ENCODE data around the gene POLD3.

DNA sequence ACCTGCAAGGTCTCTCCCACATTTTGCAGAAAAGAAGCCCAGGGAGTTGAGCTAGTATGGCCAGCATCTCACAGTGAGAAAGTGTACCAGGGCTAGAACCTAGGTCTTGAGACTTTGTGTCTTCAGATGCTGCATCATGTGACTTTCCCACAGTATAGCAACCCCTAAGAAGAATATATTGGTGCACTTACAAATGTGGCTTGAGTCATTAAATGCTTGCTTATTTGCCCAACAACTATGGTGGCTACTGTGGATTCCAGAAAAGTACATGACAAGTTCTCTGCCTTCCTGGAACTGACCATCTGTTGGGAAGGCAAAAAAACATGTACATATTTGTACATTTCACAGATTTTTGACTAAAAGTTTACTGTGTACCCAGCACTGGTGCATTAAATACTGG is 55.0 kb downstream of the POLD3 start:
- TF ChIP-seq SUZ12 (IDR thresholded peaks at IDR 0.05; ENCODE audit: extremely low read depth, insufficient read depth, insufficient read length) (no peak), ZNF274 (IDR thresholded peaks at IDR 0.05; ENCODE audit: low read depth, low read length) (no peak), YY1 (IDR thresholded peaks at IDR 0.05; ENCODE audit: insufficient read depth, insufficient read length) (no peak)

All from NT2/D1 (cell line).